Ureter (tissue), 1 donor: ENCODE results near the gene PCSK6. TPM values are rescaled to one million over a fixed set of nuclear protein-coding genes. Genes with fewer than 3 reads are reported as not detected.
A peak's percentile ranks its signal among the peaks of the same experiment; 100 is the strongest.
"Not testable (repeated sequence)": the region's sequence is repeated elsewhere in the genome, so short reads cannot be mapped to it uniquely, and the experiment has no call there.

Experiments
- DNase-seq: peaks from one replicate; pipeline ENCODE4 v3.0.0-alpha.2; 2020; ENCODE audit warnings: low spot score
- total RNA-seq: library from RNA; stranded (reverse); gene quantifications from one replicate; pipeline ENCODE4 v1.2.4, GENCODE V29; 2023
- donor health status: DM: yes; HTN: yes; CAD: no.

The PCSK6 gene
- total RNA-seq, 1 donor from 2014 or later = 14.5 TPM

DNA sequence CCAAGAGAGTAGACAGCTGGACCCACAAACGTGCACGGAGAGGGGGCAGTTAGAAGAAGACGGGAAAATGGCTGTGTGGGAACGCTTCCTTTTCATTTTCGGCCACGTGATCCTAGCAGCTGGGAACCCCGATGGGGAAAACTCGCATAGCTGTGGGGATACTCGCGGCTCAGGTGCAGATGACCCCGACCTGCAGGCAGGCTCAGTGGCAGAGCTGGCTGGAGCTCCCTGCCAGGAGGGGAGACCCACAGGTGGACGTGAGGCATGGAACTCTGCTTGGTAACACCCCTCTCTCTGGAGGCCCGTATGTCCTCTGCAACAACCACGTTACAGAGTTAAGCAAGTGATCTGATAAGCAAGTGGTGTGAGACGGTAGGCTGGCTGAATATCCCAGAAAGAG is 109.9 kb downstream of the PCSK6 start:
- DNase-seq = no peak

DNA sequence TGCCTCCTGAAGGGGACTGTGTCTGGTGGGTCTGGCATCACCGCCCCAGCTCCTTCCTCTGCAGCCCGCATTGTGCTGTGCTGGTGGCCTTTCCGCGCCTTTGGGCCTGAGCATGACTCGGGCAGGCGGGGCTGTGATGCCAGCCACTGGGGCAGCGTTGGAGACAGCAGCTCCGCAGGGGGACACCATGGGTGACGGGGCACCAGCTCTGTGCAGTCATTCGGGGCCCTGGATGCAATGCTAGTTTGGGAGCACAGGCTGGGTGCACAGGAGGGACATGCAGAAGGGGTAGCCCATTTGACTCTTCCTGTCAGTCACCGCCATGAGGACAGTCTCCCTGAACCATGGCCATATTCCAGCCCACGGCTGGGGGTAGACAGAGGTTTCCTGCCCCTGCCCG is 110.6 kb downstream of the PCSK6 start:
- no peak for DNase-seq

DNA sequence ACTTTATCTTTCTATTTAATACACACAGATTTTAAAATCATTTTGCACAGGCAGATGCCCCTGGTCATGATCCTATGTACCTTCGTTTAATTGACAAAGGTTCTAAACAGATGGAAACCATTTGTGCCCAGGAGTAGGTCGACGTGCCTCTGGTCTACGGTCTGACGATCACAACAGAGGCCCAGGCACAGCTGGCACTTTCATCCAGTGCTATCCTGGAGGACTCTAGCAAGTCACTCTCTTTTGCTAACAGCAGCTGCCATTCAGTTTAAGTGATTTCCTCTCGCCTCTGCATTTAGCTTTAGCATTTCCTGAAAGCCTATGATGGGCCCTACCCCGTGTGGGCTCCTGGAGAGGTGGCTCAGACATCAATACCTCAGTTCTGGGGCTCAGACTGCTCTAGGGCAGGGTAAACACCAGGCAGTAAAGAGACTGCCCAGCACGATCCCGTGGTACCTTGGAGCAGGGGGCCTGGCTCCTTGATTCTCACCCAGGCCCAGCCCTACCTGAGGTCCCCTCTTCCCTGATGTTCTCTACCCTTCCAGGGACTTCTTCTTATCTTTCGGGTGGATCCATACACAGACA is 111.2 kb downstream of the PCSK6 start:
- no peak for DNase-seq

DNA sequence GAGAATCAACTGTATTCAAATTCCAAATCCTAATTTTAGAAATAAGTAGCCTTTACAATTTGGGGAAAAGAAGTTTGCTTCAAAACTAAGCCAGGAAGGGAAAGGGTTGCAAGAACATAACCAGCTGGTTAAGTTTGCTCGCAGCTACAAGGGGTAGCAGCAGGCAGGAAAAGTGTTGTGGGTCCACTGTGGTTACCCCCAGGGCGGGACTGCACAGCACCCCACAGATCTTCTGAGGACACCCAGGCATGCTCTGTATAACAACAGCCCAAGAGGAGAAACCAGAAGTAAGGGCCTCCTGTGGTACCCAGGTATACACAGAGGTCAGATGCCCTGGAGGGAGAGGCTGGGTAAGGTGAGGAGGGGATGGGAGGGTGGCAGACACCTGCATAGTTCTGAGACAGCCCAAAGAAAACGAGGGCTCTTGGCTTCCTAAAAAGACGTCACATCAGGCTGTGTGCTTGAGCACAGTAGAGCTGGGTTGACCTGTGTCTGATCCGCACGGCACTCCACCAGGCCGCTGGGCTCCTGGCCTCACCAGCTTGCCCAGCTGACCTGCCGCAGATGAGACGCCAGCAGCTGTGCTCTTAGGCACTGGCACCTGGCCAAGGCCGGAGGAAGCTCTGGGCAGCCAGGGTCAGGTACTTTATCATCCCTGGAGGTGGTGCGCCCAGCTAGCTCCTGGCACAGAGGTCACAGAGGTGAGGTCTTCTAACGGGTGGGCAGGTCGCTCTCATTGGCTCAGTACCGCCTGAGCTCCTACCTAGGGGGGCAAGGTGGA is 112.7 kb downstream of the PCSK6 start:
- DNase-seq = no peak

DNA sequence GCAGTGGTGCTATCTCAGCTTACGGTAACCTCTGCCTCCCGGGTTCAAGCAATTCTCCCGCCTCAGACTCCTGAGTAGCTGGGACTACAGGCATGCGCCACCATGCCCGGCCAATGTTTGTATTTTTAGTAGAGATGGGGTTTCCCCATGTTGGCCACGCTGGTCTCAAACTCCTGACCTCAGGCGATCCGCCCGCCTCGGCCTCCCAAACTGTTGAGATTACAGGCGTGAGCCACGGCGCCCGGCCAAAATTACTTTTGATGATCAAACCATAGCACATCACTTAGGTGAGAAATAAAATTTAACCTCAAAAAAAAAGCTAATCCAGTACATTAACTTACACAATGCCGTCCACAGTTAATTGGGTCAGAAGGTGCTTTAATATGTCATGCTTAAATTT is 114.5 kb downstream of the PCSK6 start:
- not testable (repeated sequence) for DNase-seq

DNA sequence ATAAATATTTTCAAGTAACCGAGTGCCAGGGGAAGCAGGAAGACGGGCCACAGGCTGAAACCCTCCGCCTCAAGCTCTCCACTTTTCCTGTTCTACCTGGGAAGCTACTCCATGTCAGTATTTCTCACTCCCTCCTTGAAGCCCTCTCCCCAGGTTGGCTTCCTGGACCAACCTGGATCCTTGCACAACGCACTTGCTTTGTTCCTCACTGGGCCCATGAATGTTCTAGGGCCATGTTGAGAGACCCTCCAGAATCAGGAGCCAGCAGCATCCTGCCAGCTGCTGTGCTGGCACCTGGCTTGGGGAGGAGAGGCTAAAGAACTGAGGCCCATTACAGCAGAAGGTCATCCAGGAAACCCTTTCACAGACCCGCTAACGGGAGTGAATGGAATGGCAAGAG is 115.2 kb downstream of the PCSK6 start:
- DNase-seq = no peak

DNA sequence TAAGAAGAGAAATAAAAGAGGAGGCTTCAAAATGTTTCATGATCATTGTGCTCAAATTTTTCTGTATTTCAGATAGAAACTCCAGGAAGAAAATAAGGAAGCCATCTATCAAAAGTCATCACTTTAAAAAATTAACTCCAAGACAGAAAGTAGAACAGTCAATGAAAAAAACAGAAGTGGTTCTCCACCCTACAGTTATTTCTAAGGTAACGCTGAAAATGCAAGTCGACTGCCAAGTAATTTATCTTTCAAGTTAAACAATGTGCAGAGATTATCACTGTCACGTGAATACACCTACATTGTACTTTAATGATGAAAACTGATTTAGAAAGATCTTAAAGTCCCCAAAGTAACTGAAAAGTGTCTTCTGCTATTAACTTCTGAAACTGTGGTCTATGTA is 115.9 kb downstream of the PCSK6 start:
- no peak for DNase-seq

DNA sequence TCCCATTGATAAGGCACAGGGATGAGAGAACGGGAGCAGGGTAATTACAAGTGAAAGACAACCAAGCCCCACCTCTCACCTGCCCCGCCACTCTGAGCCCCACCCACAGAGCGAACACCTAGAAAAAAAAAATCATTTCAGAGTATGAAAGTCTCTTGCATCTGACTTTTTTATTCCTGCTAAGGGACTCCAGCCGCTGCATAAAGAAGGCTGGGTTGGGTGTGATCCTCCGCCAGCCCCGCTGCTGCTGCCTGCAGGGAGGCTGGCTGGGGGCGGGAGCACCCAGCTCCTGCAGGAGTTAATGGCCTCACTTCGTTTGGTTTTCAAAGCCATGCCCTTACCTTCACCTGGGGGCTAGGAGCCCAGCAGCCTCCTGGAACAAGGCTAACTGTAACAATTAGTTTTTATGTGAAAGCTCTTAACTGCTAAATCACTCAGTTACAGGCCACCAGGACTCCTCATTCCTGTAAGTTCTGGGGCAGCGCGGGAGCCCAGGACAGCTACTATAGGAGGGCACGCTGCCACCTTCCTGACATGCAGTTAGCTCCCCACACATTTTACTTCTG is 116.5 kb downstream of the PCSK6 start:
- no peak for DNase-seq

DNA sequence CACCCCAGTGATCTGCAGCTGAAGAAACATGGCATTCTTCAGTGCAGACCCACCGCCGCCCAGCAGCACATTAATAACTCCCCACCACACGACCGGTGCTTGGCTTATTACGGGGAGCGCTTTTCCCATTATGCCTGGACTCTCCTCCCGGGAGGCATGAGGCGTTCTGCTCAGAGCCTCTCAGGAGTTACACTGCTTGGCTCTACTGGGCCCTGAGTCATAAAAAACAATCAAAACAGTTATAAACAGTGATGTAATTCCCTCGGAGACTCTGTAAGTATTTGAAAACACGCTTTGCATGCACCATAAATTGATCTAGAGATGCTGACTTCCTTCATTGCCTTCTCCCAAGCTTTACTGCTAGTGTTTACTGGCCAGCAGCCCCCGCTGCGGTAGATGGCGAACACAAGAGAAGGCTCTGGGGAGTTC is 117.3 kb downstream of the PCSK6 start:
- DNase-seq = no peak

DNA sequence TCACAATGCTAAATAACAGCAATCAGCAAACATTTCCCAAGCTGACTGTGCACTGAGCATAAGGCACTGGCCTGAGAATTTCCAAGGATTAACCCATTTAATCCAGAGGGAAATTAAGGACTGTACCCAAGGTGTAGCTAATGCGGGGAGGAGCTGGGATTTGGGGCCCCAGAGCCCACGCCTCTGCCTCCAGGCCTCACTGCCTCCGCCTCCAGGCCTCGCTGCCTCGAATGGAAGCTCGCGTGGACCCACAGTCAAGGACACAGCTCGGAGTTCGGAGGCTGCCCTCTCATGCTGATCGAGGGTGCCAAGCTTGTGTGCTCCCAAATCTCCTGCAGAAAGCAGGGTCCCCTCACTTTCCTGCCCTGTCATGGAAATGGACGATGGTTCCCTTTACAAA is 118.0 kb downstream of the PCSK6 start:
- DNase-seq = no peak

DNA sequence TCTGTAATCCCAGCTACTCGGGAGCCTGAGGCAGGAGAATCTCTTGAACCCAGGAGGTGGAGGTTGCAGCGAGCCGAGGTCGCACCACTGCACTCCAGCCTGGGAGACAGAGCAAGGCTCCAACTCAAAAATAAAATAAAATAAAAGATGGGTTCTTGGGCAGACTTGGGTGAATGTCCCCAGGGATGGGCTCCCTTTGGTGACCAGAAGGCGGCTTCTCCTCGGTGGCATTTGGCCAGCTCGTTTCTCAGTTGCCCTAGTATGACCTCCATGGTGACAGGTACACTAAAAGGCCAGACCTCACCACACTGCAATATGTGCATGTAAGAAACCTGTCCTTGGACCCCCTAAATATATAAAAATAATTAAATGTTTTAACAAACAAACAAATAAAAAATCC is 118.4 kb downstream of the PCSK6 start:
- DNase-seq = no peak

DNA sequence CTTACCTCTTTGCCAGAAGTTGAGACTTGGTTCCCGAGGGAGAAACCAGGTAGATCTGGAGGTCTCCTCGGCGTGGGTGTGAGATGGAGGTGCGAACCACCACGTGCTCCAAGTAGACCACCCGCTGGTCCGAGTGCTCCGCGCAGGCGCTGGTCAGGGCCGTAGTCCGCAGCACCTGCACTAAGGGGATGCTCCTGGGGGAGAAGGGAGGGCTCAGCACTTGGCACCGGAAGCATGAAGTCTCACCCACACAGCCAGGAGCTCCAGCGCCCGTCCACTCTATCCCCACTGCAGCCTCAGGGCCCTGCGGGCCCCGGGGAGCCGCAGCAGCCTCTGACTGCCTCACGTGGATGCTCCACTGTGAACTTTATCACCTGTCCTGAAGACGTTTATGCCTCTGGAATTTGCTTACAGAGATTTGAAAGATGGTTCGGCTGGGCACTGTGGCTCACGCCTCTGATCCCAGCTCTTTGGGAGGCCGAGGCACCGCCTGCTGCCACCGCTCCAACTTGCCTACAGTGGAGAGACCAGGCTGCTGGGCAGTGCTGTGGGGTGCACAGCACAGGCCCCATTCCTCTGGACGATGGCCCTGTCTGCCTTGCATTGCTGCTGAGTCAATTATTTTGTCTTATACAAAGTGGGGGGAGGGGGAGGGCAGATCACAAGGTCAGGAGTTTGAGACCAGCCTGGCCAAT is 119.0 kb downstream of the PCSK6 start:
- DNase-seq = no peak

DNA sequence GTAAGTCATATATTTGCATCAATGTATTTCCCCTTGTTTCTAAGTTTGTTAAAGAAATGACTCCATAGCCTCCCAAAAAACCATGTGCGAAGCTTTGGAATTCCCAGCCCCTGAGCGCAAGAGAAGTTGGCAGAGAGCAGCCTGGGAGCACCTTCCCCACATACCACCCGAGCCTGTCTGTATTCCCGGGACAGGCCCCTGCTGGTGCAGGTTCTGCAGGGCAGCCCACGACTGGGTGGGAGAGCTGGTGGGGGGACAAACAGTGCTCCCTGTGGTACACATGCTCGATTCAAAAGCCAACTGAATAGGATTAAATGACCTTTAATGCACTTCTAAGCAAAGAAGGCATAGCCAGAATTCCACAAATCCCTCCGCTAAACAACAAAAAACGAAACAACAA is 119.8 kb downstream of the PCSK6 start:
- no peak for DNase-seq

DNA sequence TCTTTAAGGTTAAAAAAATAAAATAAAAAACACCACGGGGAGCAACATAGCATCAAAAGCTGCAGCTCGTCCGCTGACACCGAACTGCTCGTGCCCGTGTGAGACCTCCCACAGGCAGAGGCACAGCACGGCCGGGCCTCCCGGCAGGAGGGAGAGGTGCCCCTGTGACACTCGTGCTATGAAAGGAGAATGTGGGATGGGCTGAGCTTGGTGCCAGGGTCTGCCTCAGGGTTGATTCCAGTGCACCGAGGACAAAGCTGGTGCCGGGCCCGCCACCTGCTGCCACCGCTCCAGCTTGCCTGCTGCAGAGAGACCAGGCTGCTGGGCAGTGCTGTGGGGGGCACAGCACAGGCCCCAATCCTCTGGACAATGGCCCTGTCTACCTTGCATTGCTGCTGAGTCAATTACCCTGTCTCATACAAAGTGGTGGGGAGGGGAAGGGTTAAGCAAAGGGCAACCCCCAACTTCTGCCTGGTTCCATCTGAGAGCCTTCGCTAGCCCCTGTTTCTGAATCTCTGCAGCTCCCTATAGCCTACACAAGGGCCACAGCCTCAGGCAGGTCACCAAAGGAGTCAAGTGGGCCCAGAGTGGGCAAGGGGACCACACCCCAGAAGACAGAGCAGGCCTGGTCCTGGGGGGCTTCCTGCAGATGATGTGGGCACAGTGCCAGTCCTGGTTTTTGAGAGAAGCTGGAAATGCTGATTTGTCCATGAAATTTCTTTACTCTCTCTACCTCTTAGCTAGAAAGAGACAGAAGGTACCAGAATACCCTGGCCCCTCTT is 120.5 kb downstream of the PCSK6 start:
- no peak for DNase-seq

DNA sequence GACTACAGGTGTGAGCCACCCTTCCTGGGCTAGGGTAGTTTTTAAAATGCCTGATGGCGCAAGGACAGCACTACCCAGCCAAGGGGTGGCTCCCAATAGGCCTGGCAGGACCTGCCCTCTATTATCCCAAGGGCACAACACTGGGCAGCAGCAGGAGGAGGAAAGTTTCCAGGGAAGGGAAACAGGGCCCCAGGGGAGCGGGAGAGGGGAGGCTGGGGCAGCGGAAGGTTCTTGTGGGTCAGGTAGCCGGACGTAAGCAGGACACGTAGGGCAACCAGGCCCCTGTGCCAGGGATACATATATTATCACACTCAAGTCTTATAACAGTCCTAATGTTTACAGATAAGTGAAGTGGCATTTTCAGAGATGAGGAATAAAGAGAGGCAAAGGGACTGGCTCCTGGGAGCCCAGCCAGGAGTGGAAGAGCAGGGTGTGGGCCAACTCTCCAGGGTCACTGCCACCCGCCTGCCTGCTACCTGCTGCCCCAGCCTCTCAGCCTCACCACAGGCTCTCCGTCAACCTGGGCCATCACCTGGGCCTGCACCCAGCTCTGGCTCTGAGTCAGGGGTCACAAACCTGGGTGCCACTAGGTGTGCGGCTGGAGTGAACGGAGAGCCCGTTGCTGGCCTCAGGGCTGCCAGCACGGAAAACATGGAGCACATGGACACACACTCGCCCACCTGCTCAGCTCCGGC is 121.3 kb downstream of the PCSK6 start:
- DNase-seq = no peak

DNA sequence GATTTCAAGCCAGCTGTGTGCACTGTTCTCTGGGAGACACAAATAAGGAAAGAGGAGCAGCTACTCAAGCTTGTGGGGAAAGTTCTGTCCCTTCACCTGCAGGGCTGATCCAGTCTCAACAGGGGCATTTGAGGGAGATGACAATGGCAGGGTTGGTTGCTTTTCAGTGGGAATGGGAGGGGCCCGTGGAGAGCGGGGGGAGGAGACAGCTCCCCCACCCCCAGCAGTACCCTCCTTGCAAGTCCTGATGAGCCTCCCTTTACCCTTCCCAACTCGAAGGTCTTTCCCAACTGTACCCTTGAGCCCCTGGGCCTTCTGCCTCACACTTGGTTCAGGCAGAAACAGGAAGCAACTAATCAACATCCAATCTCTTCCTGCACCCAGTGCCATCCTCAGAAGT is 122.7 kb downstream of the PCSK6 start:
- no peak for DNase-seq

DNA sequence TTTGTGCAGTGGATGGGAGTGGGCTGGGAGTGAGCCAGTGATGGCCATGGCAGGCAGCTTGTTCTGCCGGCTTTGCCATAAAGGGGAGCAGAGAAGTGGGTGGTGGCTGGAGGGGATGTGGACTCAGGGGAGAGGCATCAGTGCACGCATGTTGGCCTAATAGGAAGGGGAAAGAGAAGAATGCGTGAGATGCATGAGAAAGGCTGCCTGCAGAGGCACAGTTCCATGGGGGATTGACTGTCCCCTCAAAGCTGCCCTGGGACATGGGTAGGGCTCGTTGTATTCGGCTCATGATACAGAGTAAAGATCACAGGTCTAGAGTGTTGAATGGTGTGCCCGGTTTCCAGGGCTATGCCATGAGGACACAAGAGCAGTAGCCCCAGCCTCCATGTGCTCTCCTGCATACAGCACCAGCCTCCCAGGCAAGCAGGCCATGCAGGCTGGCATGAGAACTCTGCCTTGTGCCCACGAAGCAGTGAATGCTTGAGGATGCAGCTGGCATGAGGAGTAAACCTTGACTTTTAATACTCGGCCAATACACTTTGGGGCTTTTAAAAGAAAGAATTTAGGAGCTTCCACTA is 126.4 kb downstream of the PCSK6 start:
- DNase-seq = no peak

DNA sequence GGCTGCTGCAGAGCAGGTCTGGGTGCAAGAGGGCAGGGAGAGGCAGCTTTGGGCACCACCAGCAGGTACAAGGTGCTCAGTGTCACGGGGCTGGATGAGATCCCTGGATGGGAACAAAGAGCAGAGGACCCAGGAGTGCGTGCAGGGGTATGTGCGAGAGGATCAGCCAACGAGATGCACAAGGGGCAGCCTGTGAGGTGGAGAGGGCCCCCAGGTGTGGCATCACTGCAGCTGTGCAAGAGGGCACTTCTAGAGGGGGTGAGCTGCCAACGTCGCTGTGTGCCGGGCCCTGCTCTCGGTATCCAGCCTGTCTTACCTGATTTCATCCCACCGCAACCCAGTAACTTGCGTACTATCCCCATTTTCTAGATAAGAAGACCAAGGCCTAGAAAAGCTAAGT is 127.1 kb downstream of the PCSK6 start:
- DNase-seq = no peak

DNA sequence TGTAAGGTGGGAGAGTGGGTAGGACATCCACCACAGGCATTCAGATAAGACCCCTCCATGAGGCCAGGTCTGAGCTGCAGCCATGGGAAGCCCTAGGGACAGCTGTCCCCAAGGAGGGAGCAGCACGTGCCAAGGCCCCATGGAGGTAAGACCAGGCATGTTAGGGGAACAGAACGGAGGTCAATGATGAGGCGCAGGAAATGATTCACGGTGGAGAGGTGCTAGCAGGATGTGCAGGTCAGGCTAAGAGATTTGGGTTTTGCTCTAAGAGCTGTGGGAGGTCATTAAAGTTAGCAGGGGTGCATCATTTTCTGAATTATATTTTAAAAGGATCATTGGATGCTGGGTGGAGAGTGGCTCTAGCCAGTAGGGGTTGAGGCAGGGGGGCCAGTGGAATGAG is 128.1 kb downstream of the PCSK6 start:
- DNase-seq = no peak

DNA sequence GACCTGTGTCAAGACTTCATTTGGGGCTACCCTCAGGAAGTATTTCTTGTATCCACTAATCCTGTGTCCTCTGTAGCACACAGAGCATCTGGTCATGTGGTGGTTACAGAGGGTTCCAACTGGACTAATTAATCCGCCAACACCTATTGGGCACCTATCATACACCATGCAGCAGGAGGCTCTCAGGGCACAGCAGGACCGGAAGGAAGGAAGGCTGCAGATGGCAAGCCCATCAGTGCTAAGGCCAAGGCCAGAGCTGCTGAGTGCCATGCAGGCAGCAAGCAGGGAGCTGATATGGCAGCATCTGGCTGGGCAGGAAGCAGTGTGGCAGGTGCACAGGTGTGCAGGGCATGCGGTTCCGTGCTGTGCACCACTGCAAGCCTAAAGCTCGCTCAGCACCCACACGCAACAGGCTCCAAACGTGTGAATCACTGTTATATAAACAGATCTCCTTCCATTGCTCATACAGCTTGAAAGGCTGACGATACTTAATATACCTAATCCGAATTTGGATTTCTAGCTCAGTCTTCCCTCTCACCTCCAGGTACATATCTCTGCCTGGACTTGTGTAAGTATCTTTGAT is 130.1 kb downstream of the PCSK6 start:
- no peak for DNase-seq

DNA sequence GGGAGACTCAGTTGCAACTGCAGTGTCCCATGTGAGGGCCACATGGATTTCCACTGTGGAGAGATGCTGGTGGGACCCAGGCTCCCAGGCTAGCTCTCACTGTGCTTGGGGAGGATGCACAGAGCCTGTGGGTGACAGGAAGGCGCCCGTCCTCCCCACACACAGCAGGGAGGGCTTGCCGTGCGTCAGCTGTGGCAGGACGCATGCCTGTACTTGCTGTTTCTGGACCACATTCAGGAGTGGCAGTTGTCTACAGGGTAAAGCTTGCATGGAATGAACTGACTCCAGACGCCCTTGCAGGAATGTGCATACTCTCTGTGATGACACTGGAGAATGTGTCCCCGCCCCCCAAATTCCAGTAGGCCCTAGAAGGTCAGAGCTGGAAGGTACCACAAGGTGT is 130.6 kb downstream of the PCSK6 start:
- DNase-seq = peak; percentile 55
